ENCODE data around the gene FOXJ3.
"Not testable (repeated sequence)": the region's sequence is repeated elsewhere in the genome, so short reads cannot be mapped to it uniquely, and the experiment has no call there.

FOXJ3 gene

GRCh38 chr1:42239555-42239954, 95.5 kb downstream of the FOXJ3 start:
- no peak for DNase-seq

- no peak for DNase-seq
These were observed 96.0 kb downstream of the FOXJ3 start for GRCh38 chr1:42239041-42239440.

- no peak for DNase-seq
These were observed 103.8 kb downstream of the FOXJ3 start for GRCh38 chr1:42231253-42231652.

- no peak for DNase-seq
These were observed 106.1 kb downstream of the FOXJ3 start for GRCh38 chr1:42228938-42229337.

GRCh38 chr1:42223036-42223435, 112.0 kb downstream of the FOXJ3 start:
- no peak for DNase-seq

- DNase-seq, result no peak
These were observed 113.0 kb downstream of the FOXJ3 start for GRCh38 chr1:42221952-42222606.

- no peak for DNase-seq
These were observed 113.6 kb downstream of the FOXJ3 start for GRCh38 chr1:42221456-42221855.

- no peak for DNase-seq
These were observed 115.4 kb downstream of the FOXJ3 start for GRCh38 chr1:42219627-42220026.

- DNase-seq, result peak; percentile 16
These were observed 120.6 kb downstream of the FOXJ3 start for GRCh38 chr1:42214447-42214871.

GRCh38 chr1:42211224-42211623, 123.8 kb downstream of the FOXJ3 start:
- DNase-seq, result no peak

- DNase-seq, result no peak
These were observed 124.5 kb downstream of the FOXJ3 start for GRCh38 chr1:42210421-42211133.

GRCh38 chr1:42209526-42210251, 125.3 kb downstream of the FOXJ3 start:
- DNase-seq, result no peak

GRCh38 chr1:42206930-42207329, 128.1 kb downstream of the FOXJ3 start:
- DNase-seq, result not testable (repeated sequence)

GRCh38 chr1:42206164-42206563, 128.9 kb downstream of the FOXJ3 start:
- DNase-seq, result no peak

GRCh38 chr1:42201986-42202385, 133.0 kb downstream of the FOXJ3 start:
- DNase-seq, result no peak

GRCh38 chr1:42198251-42198650, 136.8 kb downstream of the FOXJ3 start:
- no peak for DNase-seq

- no peak for DNase-seq
These were observed 139.2 kb downstream of the FOXJ3 start for GRCh38 chr1:42195841-42196240.

- no peak for DNase-seq
These were observed 142.9 kb downstream of the FOXJ3 start for GRCh38 chr1:42192106-42192505.

- DNase-seq, result no peak
These were observed 143.7 kb downstream of the FOXJ3 start for GRCh38 chr1:42191319-42191718.

- DNase-seq, result no peak
These were observed 144.8 kb downstream of the FOXJ3 start for GRCh38 chr1:42189931-42190853.

GRCh38 chr1:42186152-42186551, 148.9 kb downstream of the FOXJ3 start:
- DNase-seq, result no peak

GRCh38 chr1:42184616-42185015, 150.4 kb downstream of the FOXJ3 start:
- DNase-seq, result no peak

- no peak for DNase-seq
These were observed 151.1 kb downstream of the FOXJ3 start for GRCh38 chr1:42183957-42184268.

All from NCI-H345 (cell line).